Stimulated activated CD8-positive, alpha-beta memory T cell treated with anti-CD3 and anti-CD28 coated beads, Interleukin-12 subunit alpha, Interleukin-12 subunit beta, amount 100 ng/mL, for 24 hours (primary cell): ENCODE measurements around the gene HOXD8.

Experiments
- DNase-seq: peaks from one replicate; pipeline ENCODE4 v3.0.0-alpha.2; 2020; ENCODE audit errors: extremely low read depth

The HOXD8 gene

DNA sequence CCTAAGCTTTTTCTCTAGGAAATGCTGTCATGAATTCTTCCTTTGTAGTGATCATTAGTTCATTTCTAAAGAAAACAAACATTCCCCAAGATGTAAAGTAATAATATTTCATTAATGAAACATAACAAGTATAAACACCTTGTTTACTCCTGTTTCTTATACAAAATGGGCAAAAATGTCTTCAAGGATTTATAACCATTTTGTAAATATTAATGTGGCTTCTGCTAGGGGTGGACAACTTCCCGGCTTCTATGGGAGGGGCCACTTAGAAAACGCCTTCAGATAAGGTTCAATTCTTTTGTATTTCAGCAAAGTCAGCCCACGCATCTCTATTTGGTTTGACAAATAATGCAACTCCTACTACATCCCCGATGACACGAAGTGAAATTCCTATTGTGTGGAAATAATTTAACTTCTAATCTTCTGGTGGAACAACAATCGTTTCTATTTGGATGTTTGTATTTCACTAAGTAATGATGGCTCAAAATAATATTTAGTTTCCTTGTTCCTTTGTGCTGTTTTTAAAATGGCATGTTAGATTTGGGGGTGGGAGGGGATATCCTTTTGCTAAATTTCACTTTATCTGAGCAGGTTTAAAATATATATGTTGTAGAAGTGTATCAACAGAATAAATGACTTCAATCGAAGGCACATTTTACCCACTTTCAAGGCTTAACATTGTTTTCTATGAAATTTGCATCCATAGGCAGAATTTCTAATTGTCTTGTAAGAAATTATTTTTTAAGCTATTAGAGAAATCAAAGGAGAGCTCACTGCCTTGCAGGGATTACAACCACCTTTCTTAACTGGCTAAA lies 44.3 kb downstream of the HOXD8 start:
- no peak for DNase-seq

DNA sequence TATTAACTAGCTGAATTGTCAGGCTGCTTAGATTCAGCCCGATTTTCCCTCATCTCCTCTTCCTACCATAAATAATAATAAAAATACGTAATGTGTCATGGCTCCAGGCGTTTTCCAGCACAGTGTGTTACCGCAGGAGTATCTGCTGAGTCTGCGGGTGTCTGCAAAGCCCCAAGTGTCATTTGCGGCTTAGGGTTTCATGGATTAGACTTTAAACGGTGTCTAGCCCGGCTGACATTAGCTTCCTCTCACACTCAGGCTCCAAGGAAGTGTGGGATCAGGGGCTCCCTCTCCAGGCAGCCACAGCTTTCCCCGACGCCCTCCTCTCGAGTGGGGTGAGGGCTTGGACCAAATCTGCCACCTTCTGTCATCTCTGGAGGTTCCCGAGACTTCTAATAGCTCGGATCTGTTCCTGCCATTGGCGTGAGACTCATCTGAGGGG lies 44.9 kb downstream of the HOXD8 start:
- DNase-seq = no peak

DNA sequence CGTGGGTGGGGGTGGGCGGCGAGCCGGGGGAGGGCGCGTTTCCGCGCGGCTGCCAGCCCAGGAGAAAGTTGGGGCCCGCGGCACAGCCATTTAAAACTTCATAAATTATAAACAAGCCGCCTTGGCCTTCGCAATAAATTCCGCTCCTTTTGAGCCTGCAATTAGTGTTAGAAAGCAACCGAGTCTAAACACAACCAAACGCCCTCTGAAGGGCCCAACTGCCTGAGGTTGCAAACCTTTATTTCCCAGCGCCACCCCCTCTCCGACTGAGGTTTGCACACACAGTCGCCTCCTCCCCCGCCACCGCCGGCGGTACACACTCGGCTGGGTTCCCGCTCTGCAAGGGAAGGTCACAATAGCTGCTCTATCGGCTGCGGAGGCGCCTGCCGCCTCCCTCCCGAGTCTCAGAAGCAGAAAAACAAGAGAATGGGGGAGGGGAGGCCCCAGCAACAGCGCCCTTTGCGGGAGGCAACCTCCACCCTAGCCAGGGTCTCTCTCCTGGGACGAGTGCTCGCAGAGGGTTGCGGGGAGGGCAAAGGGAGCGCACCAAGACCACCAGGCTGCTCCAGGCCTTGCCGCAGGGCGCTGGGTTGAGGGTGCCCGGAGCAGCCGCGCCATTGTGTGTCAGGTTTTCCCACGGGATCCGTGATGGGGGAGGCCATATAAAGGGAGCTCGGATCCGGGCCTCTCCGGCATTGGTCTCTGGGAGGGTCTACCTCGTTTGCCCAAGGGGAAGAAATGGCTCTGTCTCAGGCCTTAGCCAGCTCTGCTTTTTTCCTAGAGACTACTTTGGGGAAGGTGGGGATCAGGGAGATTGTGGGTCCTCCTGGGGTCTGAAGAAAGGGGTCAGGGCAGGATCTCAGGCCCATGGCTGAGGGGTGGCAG lies 45.6 kb downstream of the HOXD8 start:
- DNase-seq = no peak

DNA sequence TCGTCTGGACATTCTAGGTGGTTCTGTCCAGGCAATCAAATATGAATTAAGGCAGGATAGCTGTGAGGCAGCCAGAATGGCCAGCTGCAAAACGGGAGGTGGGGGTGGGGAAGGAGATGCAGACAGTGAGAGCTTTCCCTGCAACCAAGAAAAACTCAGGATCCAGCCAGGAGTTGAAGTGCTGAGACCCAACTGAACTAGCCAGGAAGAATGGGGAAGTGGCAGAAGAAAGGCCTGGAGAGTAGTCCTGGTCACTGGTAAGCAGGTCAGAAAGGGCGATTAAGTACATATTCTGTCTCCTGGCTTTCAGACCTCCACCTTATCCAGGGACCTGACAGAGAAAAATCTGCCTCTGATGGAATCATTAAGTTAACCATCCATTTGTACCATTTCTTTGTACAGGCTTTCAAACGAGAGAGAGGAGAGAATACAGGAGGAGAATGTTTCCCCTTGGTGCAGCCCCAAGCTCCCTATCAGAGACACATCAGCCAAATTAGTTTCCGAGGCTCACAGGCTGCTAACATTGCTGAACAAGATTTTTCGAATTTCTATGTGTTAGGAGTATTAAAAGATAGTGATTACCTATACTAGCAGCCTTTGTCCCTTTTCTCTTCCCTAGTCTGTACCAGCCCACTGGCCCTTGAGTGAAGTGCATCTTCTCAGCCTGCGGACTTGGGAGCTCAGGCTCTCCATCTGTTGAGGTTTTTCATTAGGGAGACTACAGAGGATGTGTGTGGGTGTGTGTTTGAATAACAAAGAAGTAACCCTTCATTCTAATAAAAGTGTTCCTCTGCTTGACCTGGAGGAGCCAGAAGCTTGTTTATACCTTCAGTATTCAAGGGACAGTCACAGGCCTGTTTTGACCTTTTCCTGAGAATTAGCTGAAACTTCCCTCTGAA lies 46.5 kb downstream of the HOXD8 start:
- DNase-seq = no peak

DNA sequence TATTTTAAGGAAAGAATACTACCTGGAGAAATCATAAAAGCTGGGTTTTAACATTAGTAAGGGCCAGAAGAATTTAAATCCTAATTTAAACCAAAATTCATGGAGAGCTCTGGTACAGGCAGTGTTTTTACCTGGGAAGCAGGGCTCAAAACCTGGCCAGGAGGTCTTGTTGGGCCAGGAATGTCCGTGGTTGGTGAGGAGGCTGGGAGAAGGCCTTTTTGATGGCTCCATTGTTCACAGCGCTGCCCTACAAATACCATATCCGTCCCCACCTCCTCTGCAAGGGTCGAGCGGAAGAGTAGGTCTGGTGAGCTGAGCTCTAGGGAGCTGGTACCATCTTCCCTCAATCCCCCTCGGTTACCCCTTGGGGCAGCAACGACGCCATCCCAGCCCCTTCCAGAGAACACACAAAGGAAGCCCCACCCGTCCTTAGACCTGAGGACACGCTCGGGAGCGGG lies 48.1 kb downstream of the HOXD8 start:
- no peak for DNase-seq

DNA sequence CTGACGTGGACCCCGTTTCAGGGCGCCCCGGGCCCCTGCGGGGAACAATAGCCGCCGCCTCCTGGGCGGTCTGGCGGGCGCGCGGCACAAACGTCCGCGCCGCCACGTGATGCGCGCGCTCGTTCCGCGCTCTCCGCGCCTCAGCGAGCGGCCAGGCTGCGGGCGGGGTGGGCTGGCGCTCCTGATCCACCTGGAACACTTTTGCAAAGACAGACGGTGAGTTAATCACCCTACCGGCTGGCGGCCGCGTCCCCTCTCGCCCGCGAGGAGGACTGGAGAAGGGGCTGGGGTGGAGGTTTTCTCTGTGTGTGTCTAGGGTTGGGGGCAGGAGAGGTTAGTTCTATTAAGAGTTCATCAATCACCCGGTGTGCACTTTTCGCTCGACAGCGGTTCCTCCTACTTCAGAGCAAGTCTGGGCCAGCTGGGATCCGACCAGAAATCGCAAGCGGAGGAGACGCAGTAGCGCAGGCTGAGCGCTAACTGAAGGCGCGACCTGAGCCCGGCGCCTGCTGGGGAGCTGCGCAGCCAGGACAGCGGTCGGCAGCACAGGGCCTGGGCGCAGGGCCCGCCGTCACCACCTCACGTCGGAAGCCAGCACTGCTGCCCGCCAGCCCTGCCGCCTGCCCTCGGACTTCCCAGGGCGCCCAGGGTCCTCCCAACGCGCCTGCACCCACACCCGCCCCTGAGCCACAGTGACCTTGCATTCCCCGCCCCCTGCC lies 48.7 kb downstream of the HOXD8 start:
- no peak for DNase-seq

DNA sequence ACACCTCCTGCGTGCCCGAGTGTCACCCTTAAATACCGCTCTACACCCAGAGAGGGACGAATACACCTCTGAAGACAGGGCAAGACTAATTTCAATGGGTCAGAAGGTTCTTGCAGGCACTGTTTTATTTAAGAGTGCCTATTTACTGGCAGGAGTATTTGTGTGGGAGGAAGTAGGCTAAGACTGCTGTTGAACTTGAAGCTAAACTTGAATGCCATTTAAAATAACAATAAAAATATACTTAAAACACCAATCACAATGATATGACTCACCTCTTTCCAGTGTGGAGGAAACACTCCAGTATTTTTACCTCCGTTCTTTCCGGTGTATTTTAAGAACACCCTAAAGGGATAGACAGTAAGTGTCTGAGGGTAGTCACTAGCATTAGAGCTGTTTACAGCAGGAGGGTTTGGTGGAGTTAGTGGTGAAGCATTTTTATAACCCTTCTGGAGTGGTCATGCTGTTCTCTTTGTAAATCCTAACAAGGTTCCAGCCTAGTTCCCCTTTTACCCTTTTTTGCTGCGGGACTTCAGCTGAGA lies 49.3 kb downstream of the HOXD8 start:
- no peak for DNase-seq

DNA sequence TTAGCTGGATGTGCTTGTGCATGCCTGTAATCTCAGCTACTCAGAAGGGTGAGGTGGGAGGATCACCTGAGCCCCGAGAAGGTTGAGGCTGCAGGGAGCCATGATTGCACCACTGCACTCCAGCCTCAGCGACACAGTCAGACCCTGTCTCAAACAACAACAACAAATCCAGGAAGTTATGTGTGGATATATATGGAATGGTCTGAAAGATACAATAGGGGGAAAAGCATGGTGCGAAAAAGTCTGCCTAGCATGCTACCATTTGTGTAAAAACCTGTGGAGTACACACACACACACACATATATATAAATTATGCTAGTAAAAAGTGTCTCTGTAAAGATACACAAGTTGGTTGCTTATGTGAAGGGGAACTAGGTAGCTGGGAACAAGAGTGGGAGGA lies 52.0 kb downstream of the HOXD8 start:
- DNase-seq = no peak
